A549 (cell line): ENCODE results near the gene CSF3R.

Experiments
- MAFK ChIP-seq: fragments of 450-650 bp; IDR thresholded peaks from 2 replicates; pipeline ENCODE4 v1.6.1; 2014; ENCODE audit not compliant: partially characterized antibody
- POLR2A ChIP-seq: IDR thresholded peaks from 2 replicates; pipeline ENCODE4 v1.6.1; 2012; ENCODE audit warnings: mild to moderate bottlenecking, low read length
- RCOR1 ChIP-seq: fragments of 150-350 bp; IDR thresholded peaks from 2 replicates; pipeline ENCODE4 v1.6.1; 2014; ENCODE audit warnings: antibody characterized with exemption, low read length, low read depth
- TF ChIP-seq, protein P1 (sequence below): fragments of >200 bp; sonication (Bioruptor Twin); formaldehyde crosslinking; IDR thresholded peaks from 3 replicates; pipeline ENCODE4 v1.5.1; 2016
- TF ChIP-seq, protein P2 (sequence below): fragments of 150-350 bp; IDR thresholded peaks from 2 replicates; pipeline ENCODE4 v1.6.1; 2014; ENCODE audit warnings: low read depth, mild to moderate bottlenecking, low read length
- TF ChIP-seq, protein P3 (sequence below): fragments of 250-450 bp; sonication (Bioruptor Pico); IDR thresholded peaks from 2 replicates; pipeline ENCODE4 v1.5.0; 2020; ENCODE audit warnings: low read depth, mild to moderate bottlenecking, moderate library complexity

DNA sequence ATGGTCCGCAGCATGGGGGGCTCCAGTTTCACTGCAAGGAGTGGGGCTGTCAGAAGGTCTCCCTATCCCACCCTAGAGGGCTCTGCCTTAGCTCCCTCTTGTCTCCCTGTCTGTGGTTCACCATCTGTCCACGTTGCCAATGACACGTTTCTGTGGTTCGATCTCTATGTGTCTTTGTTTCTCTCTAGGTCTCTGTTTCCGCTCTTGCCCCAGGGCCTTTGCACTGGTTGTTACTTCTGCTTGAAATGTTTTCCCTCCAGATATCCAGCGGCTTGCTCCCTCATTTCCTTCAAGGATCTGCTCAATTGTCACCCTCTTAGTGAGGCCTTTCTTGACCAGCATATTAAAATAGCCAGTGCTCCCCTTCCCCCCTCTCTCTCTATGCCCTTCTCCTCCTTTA, 10.1 kb downstream of the CSF3R start:
- no peak for TF ChIP-seq RCOR1
- TF ChIP-seq, protein P1, sequence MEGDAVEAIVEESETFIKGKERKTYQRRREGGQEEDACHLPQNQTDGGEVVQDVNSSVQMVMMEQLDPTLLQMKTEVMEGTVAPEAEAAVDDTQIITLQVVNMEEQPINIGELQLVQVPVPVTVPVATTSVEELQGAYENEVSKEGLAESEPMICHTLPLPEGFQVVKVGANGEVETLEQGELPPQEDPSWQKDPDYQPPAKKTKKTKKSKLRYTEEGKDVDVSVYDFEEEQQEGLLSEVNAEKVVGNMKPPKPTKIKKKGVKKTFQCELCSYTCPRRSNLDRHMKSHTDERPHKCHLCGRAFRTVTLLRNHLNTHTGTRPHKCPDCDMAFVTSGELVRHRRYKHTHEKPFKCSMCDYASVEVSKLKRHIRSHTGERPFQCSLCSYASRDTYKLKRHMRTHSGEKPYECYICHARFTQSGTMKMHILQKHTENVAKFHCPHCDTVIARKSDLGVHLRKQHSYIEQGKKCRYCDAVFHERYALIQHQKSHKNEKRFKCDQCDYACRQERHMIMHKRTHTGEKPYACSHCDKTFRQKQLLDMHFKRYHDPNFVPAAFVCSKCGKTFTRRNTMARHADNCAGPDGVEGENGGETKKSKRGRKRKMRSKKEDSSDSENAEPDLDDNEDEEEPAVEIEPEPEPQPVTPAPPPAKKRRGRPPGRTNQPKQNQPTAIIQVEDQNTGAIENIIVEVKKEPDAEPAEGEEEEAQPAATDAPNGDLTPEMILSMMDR, result no peak
- TF ChIP-seq, protein P2, sequence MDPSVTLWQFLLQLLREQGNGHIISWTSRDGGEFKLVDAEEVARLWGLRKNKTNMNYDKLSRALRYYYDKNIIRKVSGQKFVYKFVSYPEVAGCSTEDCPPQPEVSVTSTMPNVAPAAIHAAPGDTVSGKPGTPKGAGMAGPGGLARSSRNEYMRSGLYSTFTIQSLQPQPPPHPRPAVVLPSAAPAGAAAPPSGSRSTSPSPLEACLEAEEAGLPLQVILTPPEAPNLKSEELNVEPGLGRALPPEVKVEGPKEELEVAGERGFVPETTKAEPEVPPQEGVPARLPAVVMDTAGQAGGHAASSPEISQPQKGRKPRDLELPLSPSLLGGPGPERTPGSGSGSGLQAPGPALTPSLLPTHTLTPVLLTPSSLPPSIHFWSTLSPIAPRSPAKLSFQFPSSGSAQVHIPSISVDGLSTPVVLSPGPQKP, result no peak
- TF ChIP-seq, protein P3, sequence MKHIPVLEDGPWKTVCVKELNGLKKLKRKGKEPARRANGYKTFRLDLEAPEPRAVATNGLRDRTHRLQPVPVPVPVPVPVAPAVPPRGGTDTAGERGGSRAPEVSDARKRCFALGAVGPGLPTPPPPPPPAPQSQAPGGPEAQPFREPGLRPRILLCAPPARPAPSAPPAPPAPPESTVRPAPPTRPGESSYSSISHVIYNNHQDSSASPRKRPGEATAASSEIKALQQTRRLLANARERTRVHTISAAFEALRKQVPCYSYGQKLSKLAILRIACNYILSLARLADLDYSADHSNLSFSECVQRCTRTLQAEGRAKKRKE (CRISPR knock-in tag), result no peak
- no peak for TF ChIP-seq POLR2A
- no peak for TF ChIP-seq MAFK
